Inferior parietal cortex (tissue), 1 donor: ENCODE measurements around the gene YWHAQ.
"Not testable (repeated sequence)": the region's sequence is repeated elsewhere in the genome, so short reads cannot be mapped to it uniquely, and the experiment has no call there.

Experiments used
- DNase-seq: peaks from one replicate; pipeline ENCODE4 v3.0.0-alpha.2; 2016; ENCODE audit errors: extremely low spot score

The YWHAQ gene

GRCh38 chr2:9631878-9632700 is 1.3 kb upstream of the YWHAQ start:
- DNase-seq: no peak

- DNase-seq: no peak
Measured at GRCh38 chr2:9631553-9631819, 689 bp upstream of the YWHAQ start.

- DNase-seq: no peak
Measured at GRCh38 chr2:9630117-9630735, 571 bp downstream of the YWHAQ start.

DNA sequence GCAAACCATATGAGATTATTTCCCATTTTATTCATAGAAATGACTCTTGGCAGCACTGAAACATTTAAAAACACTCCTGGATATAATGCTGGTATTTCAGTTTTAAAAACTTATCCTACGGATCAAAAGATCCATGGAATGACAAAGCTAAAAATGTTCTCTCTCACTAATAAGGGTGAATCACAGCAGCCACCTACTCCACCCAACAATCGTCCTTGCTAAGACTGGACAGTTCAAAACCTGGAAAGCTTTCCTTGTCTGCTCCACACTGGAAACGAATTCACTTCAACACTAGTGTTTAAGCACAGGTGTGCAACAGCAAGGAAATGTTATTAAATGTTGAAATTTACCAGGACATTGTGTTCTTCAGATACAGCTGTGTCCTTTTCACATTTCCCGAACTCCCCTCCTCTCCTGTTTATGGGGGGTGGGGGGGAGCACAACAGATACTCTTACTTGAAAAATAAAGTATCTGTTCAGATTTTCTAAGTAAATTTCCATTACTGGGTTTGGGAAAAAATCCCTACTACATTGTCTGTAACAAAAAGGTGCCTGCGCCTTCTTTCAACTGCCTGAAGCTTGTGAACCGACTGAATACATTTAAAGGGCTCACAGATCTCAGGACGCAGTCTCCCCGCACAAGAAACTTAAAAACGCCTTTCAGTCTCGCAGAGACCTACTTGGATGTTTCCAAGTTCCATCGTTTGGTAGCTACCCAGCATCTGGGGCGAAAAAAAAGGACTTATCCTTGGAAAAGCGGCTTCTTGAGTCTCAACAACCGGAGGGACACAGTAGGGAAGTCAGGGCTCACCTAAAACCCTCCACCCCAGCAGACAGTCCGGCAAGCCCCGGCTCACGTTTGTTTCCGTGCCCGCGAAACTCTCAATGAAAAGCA is 1.3 kb downstream of the YWHAQ start:
- DNase-seq: no peak

GRCh38 chr2:9627310-9627709 is 3.5 kb downstream of the YWHAQ start:
- DNase-seq: no peak

GRCh38 chr2:9623151-9623550 is 7.6 kb downstream of the YWHAQ start:
- DNase-seq: no peak

DNA sequence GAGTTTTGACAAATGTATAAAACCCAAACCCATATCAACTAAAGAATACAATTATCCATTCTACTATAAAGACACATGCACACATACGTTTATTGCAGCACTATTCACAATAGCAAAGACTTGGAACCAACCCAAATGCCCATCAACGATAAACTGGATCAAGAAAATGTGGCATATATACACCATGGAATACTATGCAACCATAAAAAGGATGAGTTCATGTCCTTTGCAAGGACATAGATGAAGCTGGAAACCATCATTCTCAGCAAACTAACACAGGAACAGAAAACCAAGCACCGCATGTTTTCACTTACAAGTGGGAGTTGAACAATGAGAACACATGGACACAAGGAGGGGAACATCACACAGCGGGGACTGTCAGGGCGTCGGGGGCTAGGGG is 9.1 kb downstream of the YWHAQ start:
- DNase-seq: not testable (repeated sequence)

GRCh38 chr2:9618410-9618809 is 12.4 kb downstream of the YWHAQ start:
- no peak for DNase-seq

DNA sequence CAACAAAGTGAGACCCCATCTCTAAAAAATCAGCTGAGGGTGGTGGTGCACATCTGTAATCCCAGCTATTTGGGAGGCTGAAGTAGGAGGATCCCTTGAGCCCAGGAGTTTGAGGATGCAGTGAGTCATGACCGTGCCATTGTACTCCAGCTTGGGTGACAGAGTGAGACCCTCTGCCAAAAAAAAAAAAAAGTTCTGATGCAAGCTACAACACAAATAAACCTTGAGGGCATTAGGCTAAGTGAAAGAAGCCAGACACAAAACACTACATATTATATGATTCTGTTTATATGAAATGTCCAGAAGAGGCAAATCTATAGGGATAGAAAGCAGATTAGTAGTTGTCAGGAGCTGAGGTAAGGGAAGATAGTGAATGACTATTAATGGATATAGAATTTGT is 13.0 kb downstream of the YWHAQ start:
- no peak for DNase-seq

GRCh38 chr2:9617296-9617695 is 13.5 kb downstream of the YWHAQ start:
- DNase-seq: no peak

- no peak for DNase-seq
Measured at GRCh38 chr2:9614562-9614961, 16.2 kb downstream of the YWHAQ start.

- DNase-seq: no peak
Measured at GRCh38 chr2:9613291-9613690, 17.5 kb downstream of the YWHAQ start.

GRCh38 chr2:9611549-9611912 is 19.3 kb downstream of the YWHAQ start:
- not testable (repeated sequence) for DNase-seq

DNA sequence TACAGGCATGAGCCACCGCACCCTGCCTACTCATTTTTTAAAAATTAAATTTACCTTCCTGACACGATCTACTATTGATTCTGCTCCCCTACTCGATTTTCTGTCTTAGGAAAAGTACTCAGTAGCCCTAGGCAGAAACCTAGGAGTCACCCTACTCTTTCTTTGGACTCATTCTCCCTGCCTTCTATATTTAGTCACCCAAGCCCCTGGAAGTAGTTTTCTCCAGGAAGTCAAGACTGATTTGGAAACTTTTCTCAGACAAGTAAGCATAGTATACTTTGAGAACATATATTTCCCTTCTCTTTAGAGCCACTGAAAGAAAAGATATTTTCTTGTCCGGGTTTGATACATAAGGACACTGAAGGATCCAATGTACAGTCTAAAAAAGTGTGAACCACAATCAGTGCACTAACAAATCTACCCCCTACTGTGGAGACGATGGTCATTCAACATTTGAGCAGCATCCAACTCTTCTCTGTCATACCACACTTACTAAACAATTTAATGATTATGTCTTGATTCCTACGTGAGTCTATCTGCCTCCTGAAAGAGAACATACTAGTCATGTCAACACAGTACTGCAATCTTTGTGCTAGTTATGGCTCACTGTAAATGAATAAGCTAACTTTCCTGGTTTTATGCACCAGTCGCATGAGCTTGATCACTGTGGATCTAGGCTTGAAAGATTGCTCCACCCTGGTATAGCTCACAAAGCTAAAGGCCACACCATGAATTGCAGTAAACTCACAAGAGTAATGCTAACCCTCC is 19.8 kb downstream of the YWHAQ start:
- no peak for DNase-seq

DNA sequence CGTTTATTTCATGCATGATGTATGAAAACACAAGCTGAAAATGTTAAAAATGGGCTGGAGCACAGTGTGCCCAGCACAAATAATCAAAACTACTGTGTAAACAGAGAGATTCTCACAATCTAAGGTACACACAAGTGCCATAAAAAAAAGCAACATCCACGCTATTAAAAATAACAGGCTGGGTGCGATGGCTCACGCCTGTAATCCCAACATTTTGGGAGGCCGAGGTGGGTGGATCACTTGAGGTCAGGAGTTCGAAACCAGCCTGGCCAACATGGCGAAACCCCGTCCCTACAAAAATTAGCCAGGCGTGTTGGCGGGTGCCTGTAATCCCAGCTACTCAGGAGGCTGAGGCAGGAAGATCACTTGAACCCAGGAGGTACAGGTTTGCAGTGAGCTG is 22.3 kb downstream of the YWHAQ start:
- DNase-seq: not testable (repeated sequence)

DNA sequence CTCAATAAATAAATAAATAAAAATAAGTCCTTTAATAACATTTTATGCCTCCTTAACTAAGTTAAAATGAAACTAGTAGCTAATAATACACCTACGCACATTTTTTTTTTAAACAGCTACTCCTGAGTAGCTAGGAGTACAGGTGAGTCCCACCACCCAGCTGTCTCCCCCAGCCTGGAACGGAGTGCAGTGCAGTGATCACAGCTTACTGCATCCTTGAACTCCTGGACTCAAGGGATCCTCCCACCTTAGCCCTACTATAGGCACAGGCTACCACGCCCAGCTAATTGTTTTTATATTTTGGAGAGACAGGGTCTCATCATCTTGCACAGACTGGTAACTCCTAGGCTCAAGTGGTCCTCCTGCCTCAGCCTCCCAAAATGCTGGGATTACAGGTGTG is 28.4 kb downstream of the YWHAQ start:
- no peak for DNase-seq

DNA sequence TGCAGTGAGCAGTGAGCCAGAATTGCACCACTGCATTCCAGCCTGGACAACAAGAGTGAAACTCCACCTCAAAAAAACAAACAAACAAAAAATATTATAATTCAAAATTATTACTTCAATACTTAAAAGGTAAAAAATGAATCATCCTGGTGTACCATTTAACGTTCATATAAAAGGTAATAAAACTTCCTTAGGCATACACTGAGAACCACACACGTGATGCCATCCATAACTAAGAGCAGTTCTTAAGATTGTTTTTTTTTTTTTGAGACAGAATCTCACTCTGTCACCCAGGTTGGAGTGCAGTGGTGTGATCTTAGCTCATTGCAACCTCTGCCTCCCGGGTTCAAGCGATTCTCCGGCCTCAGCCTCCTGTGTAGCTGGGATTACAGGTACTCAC is 29.4 kb downstream of the YWHAQ start:
- DNase-seq: no peak

GRCh38 chr2:9599430-9599829 is 31.4 kb downstream of the YWHAQ start:
- DNase-seq: no peak

GRCh38 chr2:9596621-9597311 is 34.0 kb downstream of the YWHAQ start:
- DNase-seq: no peak

DNA sequence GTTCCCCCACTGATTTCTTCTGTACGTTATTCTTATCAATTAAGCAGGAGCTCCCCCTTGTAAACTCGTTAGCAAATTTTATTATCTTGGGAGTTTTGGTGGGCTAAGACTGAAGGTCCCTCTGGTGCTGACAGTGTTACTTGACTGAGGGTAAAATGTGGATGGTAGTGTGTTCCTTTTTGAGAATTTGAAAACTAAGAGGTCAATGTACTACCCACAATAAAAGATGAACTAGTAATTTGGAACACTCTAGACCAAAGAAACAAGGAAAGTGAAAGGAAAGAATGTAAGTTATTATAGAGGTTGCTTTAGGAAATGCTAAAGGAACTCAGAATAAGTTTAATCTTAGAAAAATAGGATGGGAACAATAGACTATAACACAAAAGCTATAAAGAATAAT is 35.1 kb downstream of the YWHAQ start:
- DNase-seq: no peak

- not testable (repeated sequence) for DNase-seq
Measured at GRCh38 chr2:9595256-9595655, 35.5 kb downstream of the YWHAQ start.
